GM12892 (cell line): ENCODE data around the gene ADAMTS4.
A peak's percentile ranks its signal among the peaks of the same experiment; 100 is the strongest.

Source experiments
- DNase-seq: peaks from one replicate; pipeline ENCODE4 v3.0.0; 2011; ENCODE audit not compliant: insufficient read length
- FAIRE-seq: peaks from 2 replicates; lab custom pipeline; 2011; peaks lifted over from hg19 to GRCh38; lab: Jason Lieb, UNC
- POLR2A ChIP-seq: IDR thresholded peaks from 2 replicates; pipeline ENCODE4 v1.6.1; 2011; ENCODE audit warnings: low read depth, low read length, control low read depth
- POLR2AphosphoS5 ChIP-seq: IDR thresholded peaks from 2 replicates; pipeline ENCODE4 v1.6.1; 2011; ENCODE audit warnings: low read depth, low read length, control low read depth
- TAF1 ChIP-seq: IDR thresholded peaks from 2 replicates; pipeline ENCODE4 v1.6.1; 2011; ENCODE audit warnings: low read depth, mild to moderate bottlenecking, control low read depth, low read length, borderline replicate concordance

Gene ADAMTS4

GRCh38 chr1:161200992-161201835 lies 2.4 kb upstream of the ADAMTS4 start:
- TF ChIP-seq POLR2A (no peak), POLR2AphosphoS5 (no peak), TAF1 (no peak)
- no peak for DNase-seq
- no peak for FAIRE-seq

- TF ChIP-seq TAF1 (no peak), POLR2A (no peak), POLR2AphosphoS5 (no peak)
- DNase-seq (no peak), FAIRE-seq (no peak)
Measured at GRCh38 chr1:161200421-161200991, 1.7 kb upstream of the ADAMTS4 start.

DNA sequence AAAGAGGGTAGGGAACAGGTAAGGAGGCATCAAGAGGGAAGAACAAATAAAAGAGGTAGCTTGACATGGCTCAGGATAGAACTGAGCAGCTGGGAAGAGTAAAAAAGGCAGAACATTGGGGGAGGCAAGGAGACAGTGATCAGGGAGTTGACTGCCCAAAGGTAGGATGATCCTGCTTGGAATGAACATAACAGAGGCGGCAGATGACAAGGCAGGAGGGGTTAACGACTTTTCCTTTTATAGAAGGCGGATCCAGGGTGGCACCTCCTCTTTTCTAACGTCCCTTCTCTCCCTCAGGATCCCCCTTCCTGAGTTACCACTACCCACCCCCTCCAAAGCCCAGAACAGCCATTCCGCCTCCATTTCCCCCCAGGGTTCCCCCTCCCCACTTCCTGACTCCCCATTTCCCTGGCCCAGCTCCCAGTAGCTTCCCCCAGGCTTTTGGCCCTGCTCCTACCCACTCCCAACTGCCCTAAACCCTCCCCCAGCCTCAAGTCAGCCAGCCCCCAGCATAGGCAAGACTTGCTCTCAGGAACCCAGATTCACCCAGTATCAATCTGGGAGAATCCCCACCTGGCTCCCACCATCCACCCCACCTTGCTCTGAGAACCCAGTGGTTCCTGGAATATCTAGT lies 769 bp upstream of the ADAMTS4 start:
- no peak for FAIRE-seq
- no peak for DNase-seq
- TF ChIP-seq POLR2AphosphoS5 (no peak), TAF1 (no peak), POLR2A (no peak)

DNA sequence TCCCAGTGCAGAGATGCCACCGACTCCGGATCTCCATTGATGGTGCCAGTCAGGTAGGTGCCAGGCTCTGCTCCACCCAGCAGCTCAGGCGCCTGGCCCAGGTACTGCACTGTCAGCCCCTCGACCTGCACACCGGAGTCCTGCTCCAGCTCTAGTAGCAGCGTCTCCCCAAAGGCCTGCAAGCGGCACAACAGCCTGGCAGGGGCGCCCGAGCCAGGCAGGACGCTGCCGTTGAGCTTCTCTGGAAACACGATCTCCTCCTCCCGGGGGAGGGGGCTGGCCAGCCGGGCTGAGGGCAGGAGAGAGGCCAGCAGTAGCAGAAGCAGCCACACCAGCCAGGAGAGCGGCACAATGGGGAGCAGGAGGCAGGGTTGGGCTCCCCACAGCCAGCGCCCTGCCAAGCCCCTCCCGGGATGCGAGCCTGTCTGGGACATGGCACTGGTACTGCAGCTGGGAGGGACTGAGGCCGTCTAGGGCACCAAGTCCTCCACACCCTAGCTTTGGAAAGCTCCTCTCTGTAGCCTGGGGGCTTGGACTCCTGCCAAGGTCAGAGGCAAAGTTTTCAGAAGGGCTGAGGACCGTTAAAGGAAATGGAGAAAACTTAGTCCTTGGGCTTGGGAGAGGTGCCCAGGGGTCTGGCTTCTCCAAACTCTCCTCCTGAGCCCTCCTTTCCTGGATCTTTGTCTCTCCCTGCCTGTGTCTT lies 509 bp downstream of the ADAMTS4 start:
- TF ChIP-seq POLR2A, result no peak
- TF ChIP-seq TAF1, result no peak
- TF ChIP-seq POLR2AphosphoS5, result no peak
- FAIRE-seq (no peak), DNase-seq (no peak)

- FAIRE-seq (no peak), DNase-seq (no peak)
Measured at GRCh38 chr1:161197560-161198193, 1.2 kb downstream of the ADAMTS4 start.

DNA sequence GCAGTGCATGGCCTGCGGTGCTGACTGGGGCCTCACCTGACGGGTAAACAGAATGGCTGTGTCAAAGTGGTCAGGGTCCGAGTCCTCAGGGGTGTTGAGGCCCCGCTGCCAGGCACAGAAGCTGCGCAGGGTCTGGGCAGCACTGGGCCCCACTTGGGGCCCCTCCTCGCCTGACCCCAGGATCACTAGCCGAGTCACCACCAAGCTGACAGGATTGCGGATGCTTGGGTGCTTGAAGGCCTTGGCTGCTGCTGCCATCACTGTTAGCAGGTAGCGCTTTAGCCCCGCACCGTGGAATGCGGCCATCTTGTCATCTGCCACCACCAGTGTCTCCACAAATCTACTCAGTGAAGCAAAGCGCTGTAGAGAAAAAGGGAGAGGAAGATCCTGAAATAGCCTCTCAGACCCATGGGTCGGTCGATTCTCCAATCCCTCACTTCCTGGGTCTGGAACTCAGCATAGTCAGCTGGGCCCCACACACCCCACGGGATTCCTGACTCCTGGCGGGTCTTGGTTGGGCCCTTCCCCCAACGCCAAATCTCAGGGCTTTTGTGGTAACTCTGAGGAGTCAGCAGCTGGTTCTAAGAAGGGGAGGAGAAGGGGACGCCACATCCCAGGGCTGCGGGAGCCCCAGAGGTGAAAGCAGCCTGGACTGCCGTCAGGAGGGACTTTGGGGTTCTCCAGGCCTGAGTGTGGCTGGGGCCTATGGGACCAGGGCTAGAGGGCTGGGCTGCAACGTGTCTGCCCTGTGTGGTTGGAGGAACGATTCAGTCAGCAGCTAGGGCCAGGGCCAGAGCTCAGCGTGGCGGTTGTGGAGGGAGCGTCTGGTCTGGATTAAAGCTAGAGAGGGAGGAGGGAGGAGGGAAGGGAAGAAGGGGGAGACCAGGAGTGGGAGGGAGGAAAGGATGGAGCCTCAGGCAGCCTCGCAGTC lies 2.1 kb downstream of the ADAMTS4 start:
- FAIRE-seq, result no peak
- DNase-seq, result no peak
- no peak for TF ChIP-seq POLR2AphosphoS5
- TF ChIP-seq TAF1, result no peak
- TF ChIP-seq POLR2A, result no peak

More at GRCh38 chr1:161197560-161198193, 1.2 kb downstream of the ADAMTS4 start:
- TF ChIP-seq POLR2A, result no peak
- no peak for TF ChIP-seq POLR2AphosphoS5
- TF ChIP-seq TAF1, result no peak

GRCh38 chr1:161196111-161196510 lies 2.7 kb downstream of the ADAMTS4 start:
- DNase-seq (no peak), FAIRE-seq (no peak)
- TF ChIP-seq TAF1 (no peak), POLR2A (no peak), POLR2AphosphoS5 (no peak)

- no peak for DNase-seq
- peak; percentile 70 for FAIRE-seq
- no peak for TF ChIP-seq TAF1
- no peak for TF ChIP-seq POLR2A
- TF ChIP-seq POLR2AphosphoS5, result no peak
Measured at GRCh38 chr1:161195171-161195570, 3.7 kb downstream of the ADAMTS4 start.

DNA sequence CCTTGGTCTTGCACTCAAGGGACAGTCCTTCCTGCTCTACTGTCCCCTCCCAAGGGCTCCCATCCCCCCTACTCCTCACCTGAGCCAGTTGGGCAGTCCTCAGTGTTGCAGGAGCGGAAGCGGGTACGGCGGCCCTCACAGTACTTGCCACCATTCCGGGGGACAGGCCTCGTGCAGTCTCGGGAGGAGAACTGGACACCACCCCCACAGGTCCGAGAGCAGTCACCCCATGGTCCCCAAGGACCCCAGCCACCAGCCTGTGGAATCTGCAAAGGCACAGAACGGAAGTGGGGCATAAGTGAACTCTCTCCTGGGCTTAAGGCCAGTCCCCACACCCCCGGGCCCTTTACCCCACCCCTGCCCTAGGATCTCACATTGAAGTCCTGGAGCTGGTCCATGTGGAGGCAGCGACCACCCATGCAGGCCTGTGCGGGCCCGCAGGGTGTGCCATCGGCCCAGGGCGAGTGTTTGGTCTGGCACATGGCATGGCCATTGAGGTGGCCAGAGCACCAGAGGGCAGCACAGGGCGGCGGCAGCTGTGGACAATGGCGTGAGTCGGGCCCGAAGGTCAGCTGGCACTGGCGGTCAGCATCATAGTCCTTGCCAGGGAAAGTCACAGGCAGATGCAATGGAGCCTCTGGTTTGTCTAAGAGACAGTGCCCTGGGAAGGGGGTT lies 5.2 kb downstream of the ADAMTS4 start:
- DNase-seq (no peak), FAIRE-seq (no peak)
- TF ChIP-seq TAF1, result no peak
- no peak for TF ChIP-seq POLR2A
- no peak for TF ChIP-seq POLR2AphosphoS5
